GM08714 (cell line): Measurements from ENCODE around the gene FAM107B.
"Not testable (repeated sequence)": the region's sequence is repeated elsewhere in the genome, so short reads cannot be mapped to it uniquely, and the experiment has no call there.

Experiments
- H3K4me3 ChIP-seq: fragments of 200-500 bp; sonication (Bioruptor generic); 2 replicates; pipeline ENCODE4 v1.5.1; 2014; ENCODE audit warnings: mild to moderate bottlenecking, low read length, inconsistent platforms
- ZNF274 ChIP-seq: IDR thresholded peaks from 2 replicates; pipeline ENCODE4 v1.6.1; 2012; ENCODE audit warnings: mild to moderate bottlenecking, low read depth, low read length

Gene FAM107B

GRCh38 chr10:14731875-14732512 is 42.7 kb downstream of the FAM107B start:
- TF ChIP-seq ZNF274, result no peak
- no peak overlapping the region for H3K4me3 ChIP-seq

GRCh38 chr10:14728346-14728745 is 46.4 kb downstream of the FAM107B start:
- no peak for TF ChIP-seq ZNF274
- H3K4me3 ChIP-seq, result no peak overlapping the region

GRCh38 chr10:14727924-14728323 is 46.8 kb downstream of the FAM107B start:
- TF ChIP-seq ZNF274, result no peak
- H3K4me3 ChIP-seq, result no peak overlapping the region

GRCh38 chr10:14727465-14727864 is 47.2 kb downstream of the FAM107B start:
- no peak for TF ChIP-seq ZNF274
- H3K4me3 ChIP-seq, result no peak overlapping the region

- no peak for TF ChIP-seq ZNF274
- no peak overlapping the region for H3K4me3 ChIP-seq
Observed at GRCh38 chr10:14724931-14725330, 49.8 kb downstream of the FAM107B start.

- no peak overlapping the region for H3K4me3 ChIP-seq
- no peak for TF ChIP-seq ZNF274
Observed at GRCh38 chr10:14723052-14723689, 51.5 kb downstream of the FAM107B start.

GRCh38 chr10:14717552-14717951 is 57.1 kb downstream of the FAM107B start:
- TF ChIP-seq ZNF274, result no peak
- H3K4me3 ChIP-seq, result no peak overlapping the region

GRCh38 chr10:14712991-14713424 is 61.7 kb downstream of the FAM107B start:
- H3K4me3 ChIP-seq, result no peak overlapping the region
- no peak for TF ChIP-seq ZNF274

- not testable (repeated sequence) for H3K4me3 ChIP-seq
Observed at GRCh38 chr10:14709344-14709743, 65.4 kb downstream of the FAM107B start.

- TF ChIP-seq ZNF274, result no peak
- no peak overlapping the region for H3K4me3 ChIP-seq
Observed at GRCh38 chr10:14707481-14707880, 67.2 kb downstream of the FAM107B start.

- H3K4me3 ChIP-seq, result no peak overlapping the region
- TF ChIP-seq ZNF274, result no peak
Observed at GRCh38 chr10:14705548-14706230, 69.0 kb downstream of the FAM107B start.

- H3K4me3 ChIP-seq, result no peak overlapping the region
- no peak for TF ChIP-seq ZNF274
Observed at GRCh38 chr10:14703631-14704001, 71.1 kb downstream of the FAM107B start.

- no peak for TF ChIP-seq ZNF274
Observed at GRCh38 chr10:14701466-14701865, 73.2 kb downstream of the FAM107B start.

GRCh38 chr10:14700546-14700945 is 74.2 kb downstream of the FAM107B start:
- no peak for TF ChIP-seq ZNF274
- H3K4me3 ChIP-seq, result no peak overlapping the region

More at GRCh38 chr10:14701466-14701865, 73.2 kb downstream of the FAM107B start:
- H3K4me3 ChIP-seq, result no peak overlapping the region

GRCh38 chr10:14699482-14699881 is 75.2 kb downstream of the FAM107B start:
- no peak for TF ChIP-seq ZNF274
- H3K4me3 ChIP-seq, result no peak overlapping the region
